HG03175 (cell line): Measurements from ENCODE around the gene RP9.
A peak's percentile ranks its signal among the peaks of the same experiment; 100 is the strongest.

Source experiments
- ATAC-seq: cut with Tn5 transposase; IDR thresholded peaks from one replicate; pipeline ENCODE4 v1.9.1; 2021; ENCODE audit warnings: mild to moderate bottlenecking, moderate library complexity; ENCODE audit not compliant: unreplicated experiment

The RP9 gene

DNA sequence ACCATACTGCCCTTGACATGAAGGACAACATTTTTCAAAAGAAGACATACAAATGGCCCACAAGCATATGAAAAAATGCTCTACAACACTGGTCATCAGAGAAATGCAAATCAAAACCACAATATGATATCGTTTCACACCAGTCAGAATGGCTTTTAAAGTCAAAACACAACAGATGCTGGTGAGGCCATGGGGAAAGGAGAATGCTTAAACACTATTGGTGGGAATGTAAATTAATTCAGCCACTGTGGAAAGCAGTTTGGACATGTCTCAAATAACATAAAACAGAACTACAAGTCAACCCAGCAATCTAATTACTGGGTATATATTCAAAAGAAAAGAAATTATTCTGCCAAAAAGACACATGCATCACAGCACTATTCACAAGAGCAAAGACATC, 42.4 kb downstream of the RP9 start:
- no peak for ATAC-seq

DNA sequence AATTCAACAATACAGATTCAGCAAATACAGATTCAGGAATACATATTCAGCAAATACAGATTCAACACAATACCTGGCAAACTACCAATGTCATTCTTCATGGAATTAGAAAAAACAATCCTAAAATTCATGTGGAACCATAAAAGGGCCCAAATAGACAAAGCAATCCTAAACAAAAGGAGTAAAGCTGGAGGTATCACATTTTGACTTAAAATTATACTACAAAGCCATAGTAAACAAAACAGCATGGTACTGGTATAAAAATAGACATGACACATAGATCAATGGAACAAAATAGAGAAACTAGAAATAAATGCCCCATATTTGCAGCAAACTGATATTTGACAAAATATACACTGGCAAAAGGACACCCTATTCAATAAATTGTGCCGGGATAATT, 43.2 kb downstream of the RP9 start:
- ATAC-seq: no peak

GRCh38 chr7:33062782-33063443, 46.3 kb downstream of the RP9 start:
- ATAC-seq: peak; percentile 96

- ATAC-seq: peak; percentile 43
Measured at GRCh38 chr7:33062023-33062781, 47.0 kb downstream of the RP9 start, which contains the start of gene NT5C3A. TSS of gene NT5C3A (minus strand) at chr7:33062776. CDS start at chr7:33062705, 71 bp downstream.

DNA sequence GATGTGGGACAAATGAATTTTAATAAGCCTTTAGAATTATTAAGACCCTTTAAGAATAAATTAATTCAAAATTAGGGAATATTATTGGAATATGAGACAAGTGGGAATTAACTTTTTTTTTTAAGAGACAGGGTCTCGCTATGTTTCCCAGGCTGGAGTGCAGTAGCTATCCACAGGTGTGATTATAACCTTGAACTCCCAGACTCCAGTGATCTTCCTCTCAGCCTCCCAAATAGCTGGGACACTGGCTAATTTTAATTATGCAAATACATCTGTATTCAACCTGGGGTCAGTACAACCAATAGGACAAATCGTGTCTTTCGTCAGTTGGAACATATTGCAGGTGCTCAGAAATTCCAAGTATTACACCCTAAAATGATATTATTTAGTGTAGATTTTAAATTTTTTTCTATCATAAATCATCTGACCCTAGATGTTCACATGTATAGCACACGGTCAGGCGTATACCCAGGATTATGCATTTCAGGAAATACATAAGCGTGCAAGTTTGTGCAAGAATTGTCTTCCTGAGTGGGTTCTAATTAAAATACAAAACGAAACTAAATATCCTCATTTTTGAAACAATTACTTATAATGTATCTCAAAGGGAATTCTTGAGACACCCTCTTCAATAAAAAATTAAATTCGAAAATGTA, 47.8 kb downstream of the RP9 start:
- no peak for ATAC-seq

DNA sequence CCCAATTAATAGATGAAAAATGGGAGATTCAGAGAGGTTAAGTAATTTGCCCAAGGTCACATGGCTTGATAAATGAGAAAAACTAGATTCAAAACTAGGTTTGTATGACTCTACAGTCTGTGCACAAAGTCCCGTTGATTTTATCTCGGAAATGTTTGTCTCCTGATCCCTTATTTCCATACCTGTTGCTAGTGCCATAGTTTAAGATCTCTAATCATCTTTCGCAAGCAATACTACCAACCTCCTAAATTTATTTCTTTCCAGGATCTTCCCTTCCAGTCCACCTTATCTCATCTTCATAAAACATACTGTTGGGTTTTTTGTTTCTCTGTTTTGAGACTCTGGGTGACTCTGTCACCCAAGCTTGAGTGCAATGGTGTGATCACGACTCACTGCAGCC, 49.6 kb downstream of the RP9 start:
- no peak for ATAC-seq

DNA sequence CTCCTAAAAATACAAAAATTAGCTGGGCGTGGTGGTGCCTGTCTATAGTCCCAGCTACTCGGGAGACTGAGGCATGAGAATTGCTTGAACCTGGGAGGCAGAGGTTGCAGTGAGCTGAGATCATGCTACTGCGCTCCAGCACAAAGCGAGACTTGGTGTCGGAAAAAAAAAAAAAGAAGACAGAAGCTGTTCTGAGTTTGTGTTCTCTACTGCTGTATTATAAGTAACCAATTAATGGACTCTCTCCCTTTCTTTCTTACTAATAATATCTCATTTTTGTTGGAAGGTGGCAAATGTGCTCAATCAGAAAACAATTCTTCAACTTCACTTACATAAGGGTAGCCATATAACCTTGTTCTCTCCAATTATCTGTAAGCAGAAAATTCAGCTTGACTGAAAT, 54.0 kb downstream of the RP9 start:
- ATAC-seq: no peak

- peak; percentile 45 for ATAC-seq
Measured at GRCh38 chr7:33054261-33054964, 54.8 kb downstream of the RP9 start.

DNA sequence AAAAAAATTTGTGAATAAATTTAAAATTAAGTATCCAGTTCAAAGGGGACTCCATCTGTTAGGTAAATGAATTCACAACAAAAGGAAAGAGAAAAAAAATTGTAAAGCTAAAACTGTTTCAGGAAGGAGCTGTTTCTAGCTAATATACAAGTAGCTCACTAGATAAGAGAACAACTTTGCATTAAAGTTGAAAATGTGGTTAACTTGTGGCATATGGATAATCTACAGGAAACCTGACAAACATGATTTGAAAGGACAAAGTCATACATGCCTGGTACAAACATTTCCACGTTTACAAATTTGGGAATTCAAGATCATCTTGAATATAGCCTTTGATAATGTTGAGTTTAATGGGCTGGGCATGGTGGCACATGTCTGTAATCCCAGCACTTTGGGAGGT, 55.5 kb downstream of the RP9 start:
- ATAC-seq: no peak

- ATAC-seq: peak; percentile 73
Measured at GRCh38 chr7:33050535-33051318, 58.5 kb downstream of the RP9 start.

DNA sequence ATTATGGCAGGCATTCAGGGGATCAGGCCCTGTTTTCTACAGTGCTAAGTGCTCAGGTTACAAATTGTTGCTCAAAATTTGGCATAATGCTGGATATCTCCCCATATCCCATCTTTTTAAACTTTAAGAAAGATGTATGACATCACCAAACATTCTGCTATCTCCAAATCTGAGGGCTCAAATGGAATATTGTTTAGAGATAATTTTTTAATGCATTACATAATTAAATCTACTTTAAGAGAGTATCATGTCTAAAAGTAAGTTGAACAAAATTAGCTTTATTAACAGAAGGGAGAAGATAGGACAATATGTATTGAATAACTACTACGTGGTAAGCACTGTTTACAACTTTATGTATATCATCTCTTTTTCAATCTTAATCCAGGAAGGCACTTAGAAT, 60.5 kb downstream of the RP9 start:
- ATAC-seq: no peak

DNA sequence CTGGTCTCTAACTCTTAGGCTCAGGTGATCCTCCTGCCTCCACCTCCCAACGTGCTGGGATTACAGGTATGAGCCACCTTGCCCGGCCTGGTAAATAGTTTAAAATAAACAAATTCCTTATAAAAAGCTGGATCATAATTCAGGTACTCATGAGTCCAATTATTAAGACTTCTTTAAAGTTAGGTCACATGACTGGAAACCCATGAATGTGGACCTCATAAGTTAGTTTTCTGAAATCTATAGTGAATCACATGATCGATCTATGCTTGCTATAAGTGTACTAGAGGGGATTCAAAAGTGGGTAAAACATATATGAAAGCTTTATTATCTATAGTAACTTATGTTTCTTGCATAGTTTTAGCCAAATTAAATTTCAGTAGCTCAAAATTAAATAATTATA, 60.9 kb downstream of the RP9 start:
- no peak for ATAC-seq

GRCh38 chr7:33044986-33045385, 64.2 kb downstream of the RP9 start:
- ATAC-seq: no peak
